HepG2 (cell line): Measurements from ENCODE around the gene NAV3. TPM values are rescaled to one million over a fixed set of nuclear protein-coding genes. Genes with fewer than 3 reads are reported as not detected.

Experiments used
- ATAC-seq: fragments of 200-7000 bp; cut with Tn5 transposase; 3 replicates; pipeline ENCODE4 v1.9.1; 2020; ENCODE audit warnings: mild to moderate bottlenecking, moderate library complexity
- BruUV-seq: library from RNA; stranded (reverse); fragments of 400-500 nt; replicated peaks from 2 replicates; lab custom pipeline; 2021; lab: Mats Ljungman, UMichigan
- CTCF ChIA-PET: fragments of 300-600 bp; formaldehyde crosslinking; extraction: SDS; loops from one replicate; lab custom pipeline; 2021; ENCODE audit warnings: low total read pairs, inconsistent platforms, low intra/inter-chr PET ratio; lab: Yijun Ruan, JAX
- POLR2A ChIA-PET: fragments of 350-600 bp; sonication (Branson Sonifier 250); formaldehyde crosslinking; loops from one replicate; lab custom pipeline; 2020; ENCODE audit warnings: antibody characterized with exemption, inconsistent platforms; lab: Yijun Ruan, JAX
- DNase-seq: peaks from one replicate; pipeline ENCODE4 v3.0.0-alpha.2; 2015; ENCODE audit warnings: low spot score
- FAIRE-seq: peaks from 3 replicates; lab custom pipeline; 2011; peaks lifted over from hg19 to GRCh38; lab: Jason Lieb, UNC
- H2AFZ ChIP-seq: one replicate; pipeline ENCODE4 v1.6.1; 2011; ENCODE audit warnings: low read length, inconsistent platforms
- H3K27ac ChIP-seq: fragments of 300-600 bp; 3 replicates; pipeline ENCODE4 v1.8.0; 2011; ENCODE audit warnings: mixed run types, mild to moderate bottlenecking, mixed read lengths, low read length, inconsistent platforms; ENCODE audit not compliant: insufficient read depth; ENCODE audit errors: extremely low read length
- H3K27me3 ChIP-seq, 2 experiments: fragments of 200-600 bp in 1 of 2; 2 replicates in 1 of 2; 3 replicates in 1 of 2; pipeline versions ENCODE4 v1.6.0 to v1.8.0; 2011; ENCODE audit warnings: low read length in 2 of 2, mild to moderate bottlenecking in 2 of 2, moderate library complexity in 2 of 2, inconsistent platforms in 1 of 2; ENCODE audit not compliant: insufficient read depth in 2 of 2, control insufficient read depth in 1 of 2
- H3K36me3 ChIP-seq, 2 experiments: fragments of 200-600 bp in 1 of 2; replicated peaks in 1 of 2; 2 replicates in 1 of 2; 3 replicates in 1 of 2; pipeline versions ENCODE4 v1.5.1 to v1.8.0; 2011; ENCODE audit warnings: low read length in 2 of 2, inconsistent platforms in 1 of 2; ENCODE audit not compliant: insufficient read depth in 2 of 2, control insufficient read depth in 1 of 2
- H3K4me1 ChIP-seq: 2 replicates; pipeline ENCODE4 v1.5.1; 2012; ENCODE audit warnings: low read length, inconsistent platforms; ENCODE audit not compliant: insufficient read depth
- H3K4me2 ChIP-seq: 2 replicates; pipeline ENCODE4 v1.6.0; 2011; ENCODE audit warnings: low read depth, low read length, inconsistent platforms
- H3K4me3 ChIP-seq, 3 experiments: fragments of 200-600 bp in 1 of 3; sonication (generic), shearing (Covaris generic) in 1 of 3; replicated peaks in 1 of 3; 2 replicates each; pipeline ENCODE4 v1.5.1; 2011 to 2016; ENCODE audit warnings: low read length in 3 of 3, inconsistent platforms in 2 of 3, low read depth in 2 of 3, mild to moderate bottlenecking in 2 of 3, control low read depth in 1 of 3, mixed read lengths in 1 of 3; ENCODE audit not compliant: insufficient read depth in 1 of 3
- H3K79me2 ChIP-seq: one replicate; pipeline ENCODE4 v1.6.1; 2011; ENCODE audit warnings: low read length, inconsistent platforms; ENCODE audit not compliant: insufficient read depth
- H3K9ac ChIP-seq: 2 replicates; pipeline ENCODE4 v1.6.0; 2011; ENCODE audit warnings: mild to moderate bottlenecking, low read depth, low read length, inconsistent platforms; ENCODE audit not compliant: insufficient read depth
- H3K9me3 ChIP-seq: 2 replicates; pipeline ENCODE4 v1.5.1; 2012; ENCODE audit warnings: mild to moderate bottlenecking, low read length
- H4K20me1 ChIP-seq: 2 replicates; pipeline ENCODE4 v1.6.0; 2011; ENCODE audit warnings: inconsistent platforms, mild to moderate bottlenecking, low read length, moderate library complexity; ENCODE audit not compliant: insufficient read depth
- ASH2L ChIP-seq: fragments of 300-600, 200-600 bp; sonication (generic); IDR thresholded peaks from 2 replicates; pipeline ENCODE4 v1.7.0; 2017; ENCODE audit warnings: low read depth, mild to moderate bottlenecking, moderate library complexity, mixed read lengths, low read length; ENCODE audit not compliant: insufficient read length
- ATF1 ChIP-seq: IDR thresholded peaks from 2 replicates; pipeline ENCODE4 v1.6.1; 2016; ENCODE audit warnings: mild to moderate bottlenecking, control low read depth
- CEBPZ ChIP-seq: IDR thresholded peaks from 2 replicates; pipeline ENCODE4 v1.6.1; 2012; ENCODE audit warnings: low read length, improper control_type of control experiment
- EP300 ChIP-seq, 3 experiments: sonication (generic) in 1 of 3; formaldehyde crosslinking in 1 of 3; IDR thresholded peaks; 2 replicates each; pipeline versions ENCODE4 v1.5.1 to v1.6.1; 2011 to 2020; ENCODE audit warnings: low read depth in 2 of 3, low read length in 2 of 3, borderline replicate concordance in 1 of 3, improper control_type of control experiment in 1 of 3, mild to moderate bottlenecking in 1 of 3, missing genetic modification reagents in 1 of 3, moderate library complexity in 1 of 3
- MED8 ChIP-seq: sonication (generic); formaldehyde crosslinking; IDR thresholded peaks from 2 replicates; pipeline ENCODE4 v1.8.1; 2023; ENCODE audit warnings: mild to moderate bottlenecking, missing genetic modification reagents; ENCODE audit not compliant: insufficient replicate concordance
- MYNN ChIP-seq: sonication (generic); formaldehyde crosslinking; IDR thresholded peaks from 2 replicates; pipeline ENCODE4 v1.4.0; 2020; ENCODE audit warnings: mild to moderate bottlenecking, low read depth, missing genetic modification reagents
- POGK ChIP-seq: sonication (generic); formaldehyde crosslinking; conservative IDR thresholded peaks from 2 replicates; pipeline ENCODE4 v1.8.0; 2022; ENCODE audit warnings: mild to moderate bottlenecking, moderate library complexity, missing genetic modification reagents
- SMARCE1 ChIP-seq: fragments of 450-650 bp; IDR thresholded peaks from 2 replicates; pipeline ENCODE4 v1.6.1; 2017; ENCODE audit warnings: borderline replicate concordance
- SMYD3 ChIP-seq: sonication (generic); formaldehyde crosslinking; IDR thresholded peaks from 2 replicates; pipeline ENCODE4 v1.8.1; 2023; ENCODE audit warnings: mild to moderate bottlenecking, missing genetic modification reagents
- SPEN ChIP-seq: sonication (generic); formaldehyde crosslinking; IDR thresholded peaks from 2 replicates; pipeline ENCODE4 v1.5.1; 2020; ENCODE audit warnings: low read depth, mild to moderate bottlenecking, missing genetic modification reagents
- YEATS4 ChIP-seq: sonication (generic); formaldehyde crosslinking; IDR thresholded peaks from 2 replicates; pipeline ENCODE4 v1.4.0; 2020; ENCODE audit warnings: missing genetic modification reagents, borderline replicate concordance
- ZBTB14 ChIP-seq: sonication (generic); formaldehyde crosslinking; IDR thresholded peaks from 2 replicates; pipeline ENCODE4 v1.4.0; 2020; ENCODE audit warnings: missing genetic modification reagents
- ZBTB26 ChIP-seq: IDR thresholded peaks from 2 replicates; pipeline ENCODE4 v1.6.1; 2016; ENCODE audit warnings: missing compliant biosample characterization, missing genetic modification reagents, borderline replicate concordance
- ZNF547 ChIP-seq: sonication (generic); formaldehyde crosslinking; IDR thresholded peaks from 2 replicates; pipeline ENCODE4 v1.5.1; 2020; ENCODE audit warnings: mild to moderate bottlenecking, missing genetic modification reagents
- ZNF703 ChIP-seq: sonication (generic); formaldehyde crosslinking; IDR thresholded peaks from 2 replicates; pipeline ENCODE4 v1.5.1; 2020; ENCODE audit warnings: missing genetic modification reagents, mild to moderate bottlenecking, moderate library complexity, borderline replicate concordance
- WGBS: methylation state at CpG from one replicate; pipeline ENCODE4 v1.1.6; 2017; ENCODE audit warnings: low lambda C conversion rate; 5-methylcytosine and 5-hydroxymethylcytosine counted together
- in situ Hi-C: cut with HindIII; loops from 2 replicates; pipeline ENCODE4 v1.10.0; 2017; ENCODE audit warnings: low pct_unique_long_range_greater_than_20kb; ENCODE audit not compliant: extremely low pct_ligation_motif_present
- intact Hi-C: fragments of 100-400 bp; cut with micrococcal nuclease; formaldehyde crosslinking; loops from one replicate; pipeline ENCODE4 v1.10.0; 2022; ENCODE audit not compliant: unreplicated experiment
- polyA plus RNA-seq, 8 experiments: library from polyadenylated mRNA; depleted of rRNA in 3 of 8; stranded (reverse) in 7 of 8; unstranded in 1 of 8; fragments of >200 nt; fragmentation: Illumina TruSeq in 4 of 8; extraction: Trizol in 4 of 8; gene quantifications; 2 replicates each; pipeline versions ENCODE4 v1.2.1 to v1.2.3, GENCODE V29; 2011 to 2016; ENCODE audit warnings: low read depth in 4 of 8, missing spikeins in 1 of 8, mixed read lengths in 1 of 8; ENCODE audit not compliant: insufficient read depth in 1 of 8
- total RNA-seq, 5 experiments: library from RNA; depleted of rRNA; stranded (reverse); fragments of >200 nt; fragmentation: Illumina TruSeq; extraction: Trizol; gene quantifications; 2 replicates each; pipeline ENCODE4 v1.2.3, GENCODE V29; 2016; ENCODE audit warnings: low read depth in 1 of 5

The NAV3 gene
- total and polyA plus RNA-seq, 2 of the 13 experiments (the other 11 are each of a cell fraction or from before 2014, with no cell fraction given): 0.01 to 0.18 TPM

GRCh38 chr12:77865178-77865577 is 34.5 kb downstream of the NAV3 start (continued):
- no peak for TF ChIP-seq YEATS4 (CRISPR knock-in tag)
- no peak for TF ChIP-seq POGK (CRISPR knock-in tag)
- TF ChIP-seq EP300 (IDR thresholded peaks at IDR 0.05; ENCODE audit: low read depth in 2 of 2, low read length in 2 of 2): no peak
- no peak for TF ChIP-seq EP300 (CRISPR knock-in tag; IDR thresholded peaks at IDR 0.05; ENCODE audit: borderline replicate concordance)
- TF ChIP-seq, all 625 proteins: peak for 0

GRCh38 chr12:77878901-77879300 is 48.2 kb downstream of the NAV3 start:
- H3K4me3 ChIP-seq: no peak overlapping the region
- H3K79me2 ChIP-seq: no peaks in the 10 kb centered on the region
- no peaks in the 10 kb centered on the region for H3K4me1 ChIP-seq
- intact Hi-C loops (no loop called here), in situ Hi-C loops (no loop called here)
- 4% methylated on average over 3 of the region's 3 CpGs for WGBS
- CTCF ChIA-PET: no interaction called here
- POLR2A ChIA-PET: no interaction called here
- DNase-seq (no peak), FAIRE-seq (no peak), ATAC-seq (no peak)
- H3K36me3 ChIP-seq: no peaks in the 10 kb centered on the region
- no TSS peak for BruUV-seq
- no peak overlapping the region for H2AFZ ChIP-seq
- H3K4me2 ChIP-seq: no peak overlapping the region
- H3K9me3 ChIP-seq: no peaks in the 10 kb centered on the region
- H3K27ac ChIP-seq: no peak overlapping the region
- H4K20me1 ChIP-seq: no peaks in the 10 kb centered on the region
- no peak overlapping the region for H3K9ac ChIP-seq
- no peaks in the 10 kb centered on the region for H3K27me3 ChIP-seq
- TF ChIP-seq ASH2L: no peak
- TF ChIP-seq CEBPZ: no peak
- no peak for TF ChIP-seq MED8 (CRISPR knock-in tag)
- no peak for TF ChIP-seq ATF1 (CRISPR knock-in tag)
- no peak for TF ChIP-seq ZBTB26 (CRISPR knock-in tag)
- TF ChIP-seq SMYD3 (CRISPR knock-in tag): no peak
- TF ChIP-seq SPEN: no peak
- no peak for TF ChIP-seq ZNF703 (CRISPR knock-in tag)
- no peak for TF ChIP-seq ZNF547 (CRISPR knock-in tag)
- TF ChIP-seq SMARCE1: no peak
- TF ChIP-seq MYNN (CRISPR knock-in tag): no peak
- TF ChIP-seq ZBTB14 (CRISPR knock-in tag): no peak
